Measurements from ENCODE around the gene MSANTD4. TPM values are rescaled to one million over a fixed set of nuclear protein-coding genes. Genes with fewer than 3 reads are reported as not detected.
"Not testable (repeated sequence)": the region's sequence is repeated elsewhere in the genome, so short reads cannot be mapped to it uniquely, and the experiment has no call there.

The MSANTD4 gene
- total RNA-seq, 2 experiments from 2014 or later, result 13.4 to 13.8 TPM

GRCh38 chr11:106030609-106031008, 8.6 kb upstream of the MSANTD4 start:
- peaks cover 12% of the 10 kb centered on the region for H3K9me3 Mint-ChIP-seq
- no peaks in the 10 kb centered on the region for H3K4me1 Mint-ChIP-seq
- H3K36me3 Mint-ChIP-seq, result no peaks in the 10 kb centered on the region
- H3K27me3 Mint-ChIP-seq, result peaks cover 53% of the 10 kb centered on the region
- H3K4me3 Mint-ChIP-seq, result no peak overlapping the region
- no peak for DNase-seq
- H3K27ac Mint-ChIP-seq, result no peak overlapping the region

GRCh38 chr11:106022795-106023275, 795 bp upstream of the MSANTD4 start:
- no peak for DNase-seq
- H3K36me3 Mint-ChIP-seq, result peaks cover 27% of the 10 kb centered on the region
- H3K27ac Mint-ChIP-seq, result peak overlapping the region; percentile 87
- H3K27me3 Mint-ChIP-seq, result peaks cover 4% of the 10 kb centered on the region
- peaks cover 13% of the 10 kb centered on the region for H3K9me3 Mint-ChIP-seq
- peak overlapping the region; percentile 94 for H3K4me3 Mint-ChIP-seq
- peaks cover 32% of the 10 kb centered on the region for H3K4me1 Mint-ChIP-seq

GRCh38 chr11:106021181-106021966, 666 bp downstream of the MSANTD4 start:
- Mint-ChIP-seq H3K27ac (peak overlapping the region; percentile 87), H3K4me3 (peak overlapping the region; percentile 94), H3K36me3 (peaks cover 28% of the 10 kb centered on the region), H3K27me3 (no peaks in the 10 kb centered on the region), H3K9me3 (peaks cover 4% of the 10 kb centered on the region), H3K4me1 (peaks cover 38% of the 10 kb centered on the region)
- DNase-seq, result no peak

GRCh38 chr11:106017093-106017492, 4.9 kb downstream of the MSANTD4 start:
- no peak for DNase-seq
- no peaks in the 10 kb centered on the region for H3K9me3 Mint-ChIP-seq
- H3K4me1 Mint-ChIP-seq, result peaks cover 51% of the 10 kb centered on the region
- peaks cover 40% of the 10 kb centered on the region for H3K36me3 Mint-ChIP-seq
- H3K27ac Mint-ChIP-seq, result no peak overlapping the region
- H3K4me3 Mint-ChIP-seq, result no peak overlapping the region
- no peaks in the 10 kb centered on the region for H3K27me3 Mint-ChIP-seq

GRCh38 chr11:106015066-106015465, 7.0 kb downstream of the MSANTD4 start:
- DNase-seq, result no peak
- H3K9me3 Mint-ChIP-seq, result no peaks in the 10 kb centered on the region
- H3K4me3 Mint-ChIP-seq, result no peak overlapping the region
- no peak overlapping the region for H3K27ac Mint-ChIP-seq
- H3K4me1 Mint-ChIP-seq, result peaks cover 52% of the 10 kb centered on the region
- no peaks in the 10 kb centered on the region for H3K27me3 Mint-ChIP-seq
- peaks cover 44% of the 10 kb centered on the region for H3K36me3 Mint-ChIP-seq

GRCh38 chr11:106014620-106015019, 7.4 kb downstream of the MSANTD4 start:
- H3K27me3 Mint-ChIP-seq, result no peaks in the 10 kb centered on the region
- H3K9me3 Mint-ChIP-seq, result peaks cover 4% of the 10 kb centered on the region
- H3K4me3 Mint-ChIP-seq, result no peak overlapping the region
- DNase-seq, result no peak
- H3K4me1 Mint-ChIP-seq, result peaks cover 52% of the 10 kb centered on the region
- no peak overlapping the region for H3K27ac Mint-ChIP-seq
- peaks cover 44% of the 10 kb centered on the region for H3K36me3 Mint-ChIP-seq

GRCh38 chr11:106014035-106014434, 8.0 kb downstream of the MSANTD4 start:
- H3K27me3 Mint-ChIP-seq, result no peaks in the 10 kb centered on the region
- no peak overlapping the region for H3K27ac Mint-ChIP-seq
- H3K4me1 Mint-ChIP-seq, result peaks cover 48% of the 10 kb centered on the region
- peaks cover 46% of the 10 kb centered on the region for H3K36me3 Mint-ChIP-seq
- no peak overlapping the region for H3K4me3 Mint-ChIP-seq
- peaks cover 6% of the 10 kb centered on the region for H3K9me3 Mint-ChIP-seq
- no peak for DNase-seq

GRCh38 chr11:106012744-106013143, 9.3 kb downstream of the MSANTD4 start:
- no peaks in the 10 kb centered on the region for H3K27me3 Mint-ChIP-seq
- peaks cover 50% of the 10 kb centered on the region for H3K36me3 Mint-ChIP-seq
- no peak overlapping the region for H3K4me3 Mint-ChIP-seq
- peaks cover 8% of the 10 kb centered on the region for H3K9me3 Mint-ChIP-seq
- peaks cover 42% of the 10 kb centered on the region for H3K4me1 Mint-ChIP-seq
- DNase-seq, result no peak
- no peak overlapping the region for H3K27ac Mint-ChIP-seq

- no peak for DNase-seq
- no peaks in the 10 kb centered on the region for H3K27me3 Mint-ChIP-seq
- peaks cover 61% of the 10 kb centered on the region for H3K36me3 Mint-ChIP-seq
- peaks cover 12% of the 10 kb centered on the region for H3K9me3 Mint-ChIP-seq
- H3K27ac Mint-ChIP-seq, result no peak overlapping the region
- peaks cover 42% of the 10 kb centered on the region for H3K4me1 Mint-ChIP-seq
- H3K4me3 Mint-ChIP-seq, result no peak overlapping the region
These were observed 10.6 kb downstream of the MSANTD4 start for GRCh38 chr11:106011481-106011880.

GRCh38 chr11:106003094-106003493, 18.9 kb downstream of the MSANTD4 start:
- H3K4me1 Mint-ChIP-seq, H3K27ac Mint-ChIP-seq, H3K27me3 Mint-ChIP-seq, H3K4me3 Mint-ChIP-seq, DNase-seq: not testable (repeated sequence)
- Mint-ChIP-seq H3K36me3 (peaks cover 81% of the 10 kb centered on the region), H3K9me3 (peaks cover 28% of the 10 kb centered on the region)

GRCh38 chr11:106001304-106002012, 20.6 kb downstream of the MSANTD4 start:
- H3K9me3 Mint-ChIP-seq, result peaks cover 32% of the 10 kb centered on the region
- H3K36me3 Mint-ChIP-seq, result peaks cover 77% of the 10 kb centered on the region
- DNase-seq, result no peak
- no peak overlapping the region for H3K4me3 Mint-ChIP-seq
- H3K27ac Mint-ChIP-seq, result no peak overlapping the region
- no peaks in the 10 kb centered on the region for H3K27me3 Mint-ChIP-seq
- H3K4me1 Mint-ChIP-seq, result peaks cover 3% of the 10 kb centered on the region

GRCh38 chr11:105991888-105992287, 30.2 kb downstream of the MSANTD4 start:
- H3K4me1 Mint-ChIP-seq, result no peaks in the 10 kb centered on the region
- no peak for DNase-seq
- H3K27ac Mint-ChIP-seq, result no peak overlapping the region
- peaks cover 16% of the 10 kb centered on the region for H3K9me3 Mint-ChIP-seq
- no peak overlapping the region for H3K4me3 Mint-ChIP-seq
- H3K27me3 Mint-ChIP-seq, result no peaks in the 10 kb centered on the region
- H3K36me3 Mint-ChIP-seq, result peaks cover 41% of the 10 kb centered on the region

GRCh38 chr11:105989124-105989523, 32.9 kb downstream of the MSANTD4 start:
- no peak overlapping the region for H3K27ac Mint-ChIP-seq
- H3K27me3 Mint-ChIP-seq, result no peaks in the 10 kb centered on the region
- H3K4me3 Mint-ChIP-seq, result no peak overlapping the region
- DNase-seq, result no peak
- H3K4me1 Mint-ChIP-seq, result no peaks in the 10 kb centered on the region
- H3K36me3 Mint-ChIP-seq, result peaks cover 19% of the 10 kb centered on the region
- peaks cover 15% of the 10 kb centered on the region for H3K9me3 Mint-ChIP-seq

GRCh38 chr11:105988197-105988596, 33.8 kb downstream of the MSANTD4 start:
- no peak overlapping the region for H3K27ac Mint-ChIP-seq
- no peak overlapping the region for H3K4me3 Mint-ChIP-seq
- H3K9me3 Mint-ChIP-seq, result peaks cover 9% of the 10 kb centered on the region
- H3K4me1 Mint-ChIP-seq, result no peaks in the 10 kb centered on the region
- no peak for DNase-seq
- peaks cover 12% of the 10 kb centered on the region for H3K36me3 Mint-ChIP-seq
- no peaks in the 10 kb centered on the region for H3K27me3 Mint-ChIP-seq

- H3K9me3 Mint-ChIP-seq, result peaks cover 5% of the 10 kb centered on the region
- H3K27ac Mint-ChIP-seq, result no peak overlapping the region
- no peak overlapping the region for H3K4me3 Mint-ChIP-seq
These were observed 35.5 kb downstream of the MSANTD4 start for GRCh38 chr11:105986554-105986953.

More at GRCh38 chr11:105986554-105986953, 35.5 kb downstream of the MSANTD4 start:
- DNase-seq, result no peak
- peaks cover 4% of the 10 kb centered on the region for H3K36me3 Mint-ChIP-seq
- no peaks in the 10 kb centered on the region for H3K4me1 Mint-ChIP-seq
- no peaks in the 10 kb centered on the region for H3K27me3 Mint-ChIP-seq
